ENCODE data around the gene TBC1D1. TPM values are rescaled to one million over a fixed set of nuclear protein-coding genes. Genes with fewer than 3 reads are reported as not detected.

TBC1D1 gene
- total and polyA plus RNA-seq, 2 donors (not counting 1 experiment from before 2014, with no cell fraction given), result 39.7 to 90.0 TPM

- H3K27ac ChIP-seq (ENCODE audit: insufficient read depth, low read length), result no peak overlapping the region
- no peak overlapping the region for H3K9ac ChIP-seq (ENCODE audit: insufficient read depth, low read length)
- TF ChIP-seq CTCF (conservative IDR thresholded peaks at IDR 0.05 in 1 of 2, IDR thresholded peaks at IDR 0.05 in 1 of 2; ENCODE audit: low read depth in 1 of 2, low read length in 2 of 2) (no peak), EZH2 (IDR thresholded peaks at IDR 0.05; ENCODE audit: low read length, missing control alignments) (no peak)
- no peaks in the 10 kb centered on the region for H3K36me3 ChIP-seq (ENCODE audit: control insufficient read depth, insufficient read depth, low read length)
- no peaks in the 10 kb centered on the region for H3K27me3 ChIP-seq (ENCODE audit: control insufficient read depth, insufficient read depth, low read length)
- no peak overlapping the region for H2AFZ ChIP-seq (ENCODE audit: low read length)
- no peaks in the 10 kb centered on the region for H3K79me2 ChIP-seq (ENCODE audit: control insufficient read depth, insufficient read depth, low read length)
- DNase-seq (ENCODE audit: low read depth in 2 of 2), result peak in 1 of 2 donors; percentile 39
- peaks cover 4% of the 10 kb centered on the region for H3K4me1 ChIP-seq (ENCODE audit: control insufficient read depth, extremely low read depth, insufficient read depth, low read length)
- H3K4me2 ChIP-seq (ENCODE audit: extremely low read depth, insufficient read depth, low read length), result no peak overlapping the region
- H4K20me1 ChIP-seq (ENCODE audit: control insufficient read depth, extremely low read depth, insufficient read depth, low read length), result no peaks in the 10 kb centered on the region
- no peak overlapping the region for H3K4me3 ChIP-seq (replicated peaks in 1 of 4; ENCODE audit: control extremely low read depth in 1 of 4, insufficient read depth in 1 of 4, low read depth in 3 of 4, low read length in 4 of 4)
- H3K9me3 ChIP-seq (ENCODE audit: control insufficient read depth, insufficient read depth, low read depth, low read length), result no peaks in the 10 kb centered on the region
Observed at GRCh38 chr4:38099020-38099600, 208.2 kb downstream of the TBC1D1 start.

GRCh38 chr4:38099908-38100407, 209.1 kb downstream of the TBC1D1 start:
- Histone ChIP-seq H3K27ac (ENCODE audit: insufficient read depth, low read length) (no peak overlapping the region), H3K4me3 (replicated peaks in 1 of 4; ENCODE audit: control extremely low read depth in 1 of 4, insufficient read depth in 1 of 4, low read depth in 3 of 4, low read length in 4 of 4) (no peak overlapping the region), H2AFZ (ENCODE audit: low read length) (no peak overlapping the region), H4K20me1 (ENCODE audit: control insufficient read depth, extremely low read depth, insufficient read depth, low read length) (no peaks in the 10 kb centered on the region), H3K79me2 (ENCODE audit: control insufficient read depth, insufficient read depth, low read length) (no peaks in the 10 kb centered on the region), H3K9me3 (ENCODE audit: control insufficient read depth, insufficient read depth, low read depth, low read length) (no peaks in the 10 kb centered on the region), H3K4me1 (ENCODE audit: control insufficient read depth, extremely low read depth, insufficient read depth, low read length) (peaks cover 4% of the 10 kb centered on the region), H3K27me3 (ENCODE audit: control insufficient read depth, insufficient read depth, low read length) (no peaks in the 10 kb centered on the region), H3K36me3 (ENCODE audit: control insufficient read depth, insufficient read depth, low read length) (no peaks in the 10 kb centered on the region), H3K4me2 (ENCODE audit: extremely low read depth, insufficient read depth, low read length) (no peak overlapping the region), H3K9ac (ENCODE audit: insufficient read depth, low read length) (no peak overlapping the region)
- DNase-seq (ENCODE audit: low read depth in 2 of 2), result peak; percentile 61 to 93
- TF ChIP-seq EZH2 (IDR thresholded peaks at IDR 0.05; ENCODE audit: low read length, missing control alignments) (no peak), CTCF (conservative IDR thresholded peaks at IDR 0.05 in 1 of 2, IDR thresholded peaks at IDR 0.05 in 1 of 2; ENCODE audit: low read depth in 1 of 2, low read length in 2 of 2) (no peak)

- Histone ChIP-seq H3K36me3 (ENCODE audit: control insufficient read depth, insufficient read depth, low read length) (no peaks in the 10 kb centered on the region), H3K9ac (ENCODE audit: insufficient read depth, low read length) (no peak overlapping the region), H3K27ac (ENCODE audit: insufficient read depth, low read length) (no peak overlapping the region), H3K4me2 (ENCODE audit: extremely low read depth, insufficient read depth, low read length) (no peak overlapping the region), H3K9me3 (ENCODE audit: control insufficient read depth, insufficient read depth, low read depth, low read length) (no peaks in the 10 kb centered on the region), H2AFZ (ENCODE audit: low read length) (no peak overlapping the region), H4K20me1 (ENCODE audit: control insufficient read depth, extremely low read depth, insufficient read depth, low read length) (no peaks in the 10 kb centered on the region), H3K27me3 (ENCODE audit: control insufficient read depth, insufficient read depth, low read length) (no peaks in the 10 kb centered on the region), H3K4me3 (replicated peaks in 1 of 4; ENCODE audit: control extremely low read depth in 1 of 4, insufficient read depth in 1 of 4, low read depth in 3 of 4, low read length in 4 of 4) (no peak overlapping the region), H3K79me2 (ENCODE audit: control insufficient read depth, insufficient read depth, low read length) (no peaks in the 10 kb centered on the region), H3K4me1 (ENCODE audit: control insufficient read depth, extremely low read depth, insufficient read depth, low read length) (peaks cover 4% of the 10 kb centered on the region)
- DNase-seq (ENCODE audit: low read depth in 2 of 2), result no peak
- TF ChIP-seq CTCF (conservative IDR thresholded peaks at IDR 0.05 in 1 of 2, IDR thresholded peaks at IDR 0.05 in 1 of 2; ENCODE audit: low read depth in 1 of 2, low read length in 2 of 2) (no peak), EZH2 (IDR thresholded peaks at IDR 0.05; ENCODE audit: low read length, missing control alignments) (no peak)
Observed at GRCh38 chr4:38100474-38101255, 209.8 kb downstream of the TBC1D1 start.
